AG09319 (cell line): ENCODE measurements around the gene ST6GALNAC1.

ENCODE experiments used
- DNase-seq: peaks from one replicate; pipeline ENCODE4 v3.0.0-alpha.2; 2010; ENCODE audit warnings: low read depth; ENCODE audit errors: extremely low read depth
- TF ChIP-seq, protein P1 (sequence below): IDR thresholded peaks from 2 replicates; pipeline ENCODE4 v1.5.1; 2011; ENCODE audit warnings: low read depth, mild to moderate bottlenecking, inconsistent platforms, low read length, moderate library complexity

Gene ST6GALNAC1

DNA sequence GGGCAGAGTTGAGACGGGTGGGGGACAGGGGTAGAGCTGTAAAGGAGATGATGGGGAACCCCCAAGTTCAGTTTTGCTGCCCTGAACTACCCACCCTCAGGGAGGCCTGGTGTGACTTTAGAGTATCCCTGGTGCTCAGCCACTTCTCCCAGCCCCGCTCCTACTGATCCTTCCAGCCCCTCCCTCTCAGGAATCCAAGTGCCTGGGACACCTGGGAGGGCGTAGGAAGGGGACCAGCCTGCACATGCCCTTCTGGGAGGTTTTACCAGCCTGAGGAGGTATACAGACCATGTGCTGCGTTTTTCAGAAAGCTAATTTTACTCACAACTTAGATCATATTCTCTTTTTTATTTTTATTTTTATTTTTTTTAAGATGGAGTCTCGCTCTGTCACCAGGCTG lies 62.0 kb downstream of the ST6GALNAC1 start:
- TF ChIP-seq, protein P1, sequence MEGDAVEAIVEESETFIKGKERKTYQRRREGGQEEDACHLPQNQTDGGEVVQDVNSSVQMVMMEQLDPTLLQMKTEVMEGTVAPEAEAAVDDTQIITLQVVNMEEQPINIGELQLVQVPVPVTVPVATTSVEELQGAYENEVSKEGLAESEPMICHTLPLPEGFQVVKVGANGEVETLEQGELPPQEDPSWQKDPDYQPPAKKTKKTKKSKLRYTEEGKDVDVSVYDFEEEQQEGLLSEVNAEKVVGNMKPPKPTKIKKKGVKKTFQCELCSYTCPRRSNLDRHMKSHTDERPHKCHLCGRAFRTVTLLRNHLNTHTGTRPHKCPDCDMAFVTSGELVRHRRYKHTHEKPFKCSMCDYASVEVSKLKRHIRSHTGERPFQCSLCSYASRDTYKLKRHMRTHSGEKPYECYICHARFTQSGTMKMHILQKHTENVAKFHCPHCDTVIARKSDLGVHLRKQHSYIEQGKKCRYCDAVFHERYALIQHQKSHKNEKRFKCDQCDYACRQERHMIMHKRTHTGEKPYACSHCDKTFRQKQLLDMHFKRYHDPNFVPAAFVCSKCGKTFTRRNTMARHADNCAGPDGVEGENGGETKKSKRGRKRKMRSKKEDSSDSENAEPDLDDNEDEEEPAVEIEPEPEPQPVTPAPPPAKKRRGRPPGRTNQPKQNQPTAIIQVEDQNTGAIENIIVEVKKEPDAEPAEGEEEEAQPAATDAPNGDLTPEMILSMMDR: no peak

DNA sequence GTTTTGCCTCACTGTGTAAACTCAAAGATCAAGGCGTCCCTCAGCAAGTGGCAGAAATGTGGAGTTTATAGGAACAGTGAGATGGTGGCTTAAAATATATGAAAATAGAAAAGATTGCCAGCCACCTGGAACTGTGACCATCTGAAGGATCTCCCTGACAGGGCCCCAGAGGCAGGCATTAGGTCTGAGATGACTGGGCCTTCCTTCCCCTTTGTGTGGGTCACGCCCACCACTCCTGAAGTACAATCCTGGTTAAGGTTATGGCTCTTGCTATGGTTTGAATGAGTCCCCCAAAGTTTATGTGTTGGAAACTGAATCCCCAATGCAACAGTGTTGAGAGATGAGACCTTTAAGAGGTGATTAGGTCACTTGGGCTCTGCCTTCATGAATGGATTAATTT lies 64.3 kb downstream of the ST6GALNAC1 start:
- no peak for DNase-seq
- TF ChIP-seq, protein P1: no peak

More for the DNA sequence above, 62.0 kb downstream of the ST6GALNAC1 start:
- DNase-seq: no peak

DNA sequence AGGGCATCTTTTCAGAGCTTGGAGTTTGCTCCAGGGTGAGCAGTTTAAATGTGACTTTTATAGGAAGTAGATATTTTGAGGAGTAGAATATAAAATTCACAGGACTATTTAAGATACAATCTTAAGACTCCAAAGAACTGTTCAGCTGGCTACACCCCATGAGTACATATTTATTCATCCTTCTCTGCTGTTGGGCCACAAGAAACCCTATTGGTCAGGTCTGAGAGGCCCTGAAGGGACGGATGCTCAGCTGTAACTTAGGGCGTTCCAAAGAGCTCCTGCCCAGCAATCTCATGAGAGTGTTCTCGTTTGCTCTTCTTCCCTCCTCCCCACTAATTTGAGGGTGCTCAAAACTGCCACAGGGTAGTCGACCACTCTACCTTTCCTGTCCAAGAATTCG lies 65.2 kb downstream of the ST6GALNAC1 start:
- TF ChIP-seq, protein P1: no peak

DNA sequence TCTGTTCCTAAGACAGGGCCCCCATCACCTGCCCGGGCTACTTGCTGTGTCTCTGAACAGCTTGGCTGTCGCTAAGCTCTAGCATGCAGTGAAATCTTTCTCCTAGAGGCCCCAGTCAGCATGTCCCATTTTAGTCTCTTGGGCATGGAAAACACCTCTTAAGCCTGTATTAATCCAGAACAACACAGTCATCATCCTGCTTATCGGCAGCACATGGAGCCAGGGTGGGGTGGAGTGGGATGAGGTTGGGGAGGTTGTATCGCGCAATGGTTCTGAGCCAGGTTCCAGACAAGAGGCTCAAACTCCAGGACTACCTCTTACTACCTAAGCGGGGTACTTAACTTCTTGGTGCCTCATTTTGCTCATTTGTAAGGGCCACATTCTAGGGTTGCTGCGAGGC lies 65.7 kb downstream of the ST6GALNAC1 start:
- TF ChIP-seq, protein P1: no peak
- no peak for DNase-seq

More for the DNA sequence above, 65.2 kb downstream of the ST6GALNAC1 start:
- DNase-seq: no peak

DNA sequence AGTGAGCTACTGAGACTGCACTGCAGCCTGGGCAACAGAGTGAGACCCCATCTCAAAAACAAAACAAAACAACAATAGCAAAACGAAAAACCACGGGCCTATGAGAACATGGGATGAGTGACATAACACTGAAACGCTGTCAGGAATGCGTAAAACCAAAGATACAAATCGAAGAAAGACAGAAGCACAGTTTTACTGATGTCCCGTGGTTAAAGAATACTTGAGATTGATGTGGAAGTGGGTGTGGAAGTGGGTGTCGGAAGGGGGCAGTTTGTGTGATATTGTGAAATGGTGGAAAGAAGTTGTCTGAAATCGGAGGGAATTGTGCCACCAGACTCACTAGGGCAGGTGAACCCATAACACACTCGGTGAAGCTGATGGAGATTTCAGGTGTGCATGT lies 67.4 kb downstream of the ST6GALNAC1 start:
- TF ChIP-seq, protein P1: no peak
- no peak for DNase-seq

DNA sequence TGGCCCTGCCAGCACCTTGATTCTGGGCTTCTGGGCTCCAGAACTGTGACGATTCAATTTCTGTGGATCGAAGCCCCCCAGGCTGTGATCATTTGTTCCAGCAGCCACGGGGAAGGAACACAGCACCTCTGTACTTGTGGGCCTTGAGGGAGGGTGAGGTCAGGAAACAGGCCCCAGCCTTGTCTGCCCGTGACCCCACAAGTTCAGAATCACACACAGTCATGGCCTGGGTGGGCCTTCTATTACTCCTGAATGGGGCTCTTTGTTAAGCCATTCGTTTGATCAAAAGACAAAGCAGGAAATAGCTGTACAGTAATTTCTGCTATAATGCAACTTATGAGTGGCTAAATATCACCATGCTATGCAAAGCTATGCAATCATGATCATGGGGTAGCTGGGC lies 68.0 kb downstream of the ST6GALNAC1 start:
- no peak for DNase-seq
- TF ChIP-seq, protein P1: no peak
